Osteoblast (primary cell): ENCODE data around the gene ADH6. TPM values are rescaled to one million over a fixed set of nuclear protein-coding genes. Genes with fewer than 3 reads are reported as not detected.
A peak's percentile ranks its signal among the peaks of the same experiment; 100 is the strongest.
"Not testable (repeated sequence)": the region's sequence is repeated elsewhere in the genome, so short reads cannot be mapped to it uniquely, and the experiment has no call there.

Experiments used
- DNase-seq: peaks from one replicate; pipeline ENCODE4 v3.0.0; 2011; ENCODE audit warnings: low spot score, mixed read lengths; ENCODE audit not compliant: insufficient read length; ENCODE audit errors: missing footprints
- H2AFZ ChIP-seq: 2 replicates; pipeline ENCODE4 v1.6.0; 2011; ENCODE audit warnings: mild to moderate bottlenecking, low read length
- H3K27ac ChIP-seq: 2 replicates; pipeline ENCODE4 v1.5.1; 2011; ENCODE audit warnings: mild to moderate bottlenecking, low read depth, low read length, moderate library complexity
- H3K27me3 ChIP-seq: 2 replicates; pipeline ENCODE4 v1.6.0; 2012; ENCODE audit warnings: mild to moderate bottlenecking, control low read depth, inconsistent platforms, low read length, moderate library complexity; ENCODE audit not compliant: insufficient read depth
- H3K36me3 ChIP-seq: 2 replicates; pipeline ENCODE4 v1.5.1; 2011; ENCODE audit warnings: mild to moderate bottlenecking, low read length, control low read depth, moderate library complexity; ENCODE audit not compliant: insufficient read depth
- H3K4me1 ChIP-seq: 2 replicates; pipeline ENCODE4 v1.5.1; 2011; ENCODE audit warnings: mild to moderate bottlenecking, low read length, control low read depth, moderate library complexity; ENCODE audit not compliant: insufficient read depth
- H3K4me2 ChIP-seq: 2 replicates; pipeline ENCODE4 v1.6.0; 2011; ENCODE audit warnings: mild to moderate bottlenecking, low read length; ENCODE audit not compliant: insufficient read depth
- H3K4me3 ChIP-seq: fragments of 200-600 bp; sonication (generic); 3 replicates; pipeline ENCODE4 v1.5.1; 2012; ENCODE audit warnings: mild to moderate bottlenecking, low read length, inconsistent platforms; ENCODE audit not compliant: insufficient read depth
- H3K79me2 ChIP-seq: 2 replicates; pipeline ENCODE4 v1.6.0; 2012; ENCODE audit warnings: mild to moderate bottlenecking, low read length, control low read depth, inconsistent platforms; ENCODE audit not compliant: insufficient read depth
- H3K9me3 ChIP-seq: 2 replicates; pipeline ENCODE4 v1.5.1; 2011; ENCODE audit warnings: low read depth, low read length, control low read depth
- H4K20me1 ChIP-seq: 2 replicates; pipeline ENCODE4 v1.6.0; 2012; ENCODE audit warnings: mild to moderate bottlenecking, low read length, control low read depth; ENCODE audit not compliant: insufficient read depth
- total RNA-seq: library from RNA; depleted of rRNA; stranded (reverse); fragments of >200 nt; gene quantifications from 2 replicates; pipeline ENCODE4 v1.2.3, GENCODE V29; 2012
- TF ChIP-seq, protein P1 (sequence below): IDR thresholded peaks from 2 replicates; pipeline ENCODE4 v1.5.1; 2011; ENCODE audit warnings: mild to moderate bottlenecking, low read depth, low read length, moderate library complexity; ENCODE audit errors: extremely low read depth

ADH6 gene
- total RNA-seq, 1 donor = not detected

DNA sequence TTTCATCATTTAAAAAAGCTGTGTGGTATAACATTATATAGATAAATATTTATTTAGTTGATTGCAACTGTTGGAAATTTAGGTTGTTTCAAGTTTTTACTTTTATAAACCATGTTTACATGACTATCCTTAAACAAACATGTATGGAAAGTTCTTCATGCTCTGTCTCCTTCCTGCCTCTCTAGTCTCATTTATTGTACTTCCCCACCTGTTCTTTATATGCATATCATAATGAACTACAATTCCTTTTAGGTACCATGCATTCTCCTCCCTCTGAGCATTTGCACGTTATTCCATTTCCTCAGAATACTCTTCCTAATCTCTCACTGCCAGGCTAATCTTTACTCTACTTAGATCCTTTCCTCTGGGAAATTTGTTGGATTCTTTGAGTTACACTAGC lies 16.9 kb upstream of the ADH6 start:
- no peaks in the 10 kb centered on the region for H4K20me1 ChIP-seq
- H2AFZ ChIP-seq = no peak overlapping the region
- no peaks in the 10 kb centered on the region for H3K4me1 ChIP-seq
- DNase-seq = no peak
- no peak overlapping the region for H3K4me3 ChIP-seq
- H3K27ac ChIP-seq = no peak overlapping the region
- H3K4me2 ChIP-seq = no peak overlapping the region
- no peaks in the 10 kb centered on the region for H3K27me3 ChIP-seq
- no peaks in the 10 kb centered on the region for H3K9me3 ChIP-seq
- no peaks in the 10 kb centered on the region for H3K79me2 ChIP-seq
- no peaks in the 10 kb centered on the region for H3K36me3 ChIP-seq
- TF ChIP-seq, protein P1, sequence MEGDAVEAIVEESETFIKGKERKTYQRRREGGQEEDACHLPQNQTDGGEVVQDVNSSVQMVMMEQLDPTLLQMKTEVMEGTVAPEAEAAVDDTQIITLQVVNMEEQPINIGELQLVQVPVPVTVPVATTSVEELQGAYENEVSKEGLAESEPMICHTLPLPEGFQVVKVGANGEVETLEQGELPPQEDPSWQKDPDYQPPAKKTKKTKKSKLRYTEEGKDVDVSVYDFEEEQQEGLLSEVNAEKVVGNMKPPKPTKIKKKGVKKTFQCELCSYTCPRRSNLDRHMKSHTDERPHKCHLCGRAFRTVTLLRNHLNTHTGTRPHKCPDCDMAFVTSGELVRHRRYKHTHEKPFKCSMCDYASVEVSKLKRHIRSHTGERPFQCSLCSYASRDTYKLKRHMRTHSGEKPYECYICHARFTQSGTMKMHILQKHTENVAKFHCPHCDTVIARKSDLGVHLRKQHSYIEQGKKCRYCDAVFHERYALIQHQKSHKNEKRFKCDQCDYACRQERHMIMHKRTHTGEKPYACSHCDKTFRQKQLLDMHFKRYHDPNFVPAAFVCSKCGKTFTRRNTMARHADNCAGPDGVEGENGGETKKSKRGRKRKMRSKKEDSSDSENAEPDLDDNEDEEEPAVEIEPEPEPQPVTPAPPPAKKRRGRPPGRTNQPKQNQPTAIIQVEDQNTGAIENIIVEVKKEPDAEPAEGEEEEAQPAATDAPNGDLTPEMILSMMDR = no peak

DNA sequence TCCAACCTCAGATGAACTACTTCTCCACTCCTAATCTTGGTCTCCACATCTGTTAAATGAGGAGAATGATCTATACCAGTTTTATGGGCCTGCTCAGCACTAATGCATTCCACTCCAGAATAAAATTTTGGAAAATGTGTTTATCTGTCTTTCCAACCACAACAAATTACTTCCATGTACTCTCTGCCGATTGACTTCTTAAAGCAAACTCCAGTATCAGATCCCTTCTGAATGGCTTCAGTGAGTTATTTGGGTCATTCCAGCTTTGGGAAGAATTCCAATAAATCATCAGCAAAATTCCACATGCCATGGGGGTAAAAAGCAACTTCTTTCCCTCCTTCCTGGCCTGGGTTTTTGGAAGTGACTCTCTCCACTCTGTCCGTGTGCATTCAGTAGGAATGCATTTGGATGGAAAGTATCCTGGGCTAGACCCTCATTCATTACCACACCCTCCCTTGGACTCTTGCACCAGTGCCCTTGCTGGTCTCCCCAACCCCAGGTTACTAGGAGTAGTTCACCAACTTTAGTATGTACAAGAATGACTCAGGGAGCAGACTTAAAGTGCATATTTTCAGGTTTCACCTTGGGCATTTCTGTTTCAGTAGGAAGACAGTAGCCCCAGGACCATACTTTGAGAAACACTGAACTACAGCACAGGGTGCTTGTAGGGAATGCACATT lies 15.4 kb upstream of the ADH6 start:
- Histone ChIP-seq H3K27me3 (no peaks in the 10 kb centered on the region), H4K20me1 (no peaks in the 10 kb centered on the region), H3K27ac (no peak overlapping the region), H3K4me3 (no peak overlapping the region), H2AFZ (no peak overlapping the region), H3K4me2 (no peak overlapping the region), H3K9me3 (no peaks in the 10 kb centered on the region), H3K79me2 (no peaks in the 10 kb centered on the region), H3K36me3 (no peaks in the 10 kb centered on the region), H3K4me1 (no peaks in the 10 kb centered on the region)
- no peak for DNase-seq
- TF ChIP-seq, protein P1 = no peak

DNA sequence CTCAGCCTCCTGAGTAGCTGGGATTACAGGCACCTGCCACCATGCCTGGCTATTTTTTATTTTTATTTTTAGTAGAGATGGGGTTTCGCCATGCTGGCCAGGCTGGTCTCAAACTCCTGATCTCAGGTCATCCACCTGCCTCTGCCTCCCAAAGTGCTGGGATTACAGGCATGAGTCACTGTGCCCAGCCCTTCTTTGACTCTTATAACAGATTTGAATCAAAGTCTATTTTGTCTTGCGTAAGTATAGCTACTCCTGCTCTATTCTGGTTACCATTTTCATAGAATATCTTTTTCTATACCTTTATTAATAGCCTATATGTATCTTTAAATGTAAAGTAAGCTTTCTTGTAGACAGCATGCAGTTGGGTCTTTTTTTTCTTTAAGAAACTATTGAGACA lies 14.4 kb upstream of the ADH6 start:
- not testable (repeated sequence) for H3K4me3 ChIP-seq, H3K4me2 ChIP-seq, H4K20me1 ChIP-seq, H2AFZ ChIP-seq, H3K27ac ChIP-seq, H3K9me3 ChIP-seq, H3K27me3 ChIP-seq, H3K36me3 ChIP-seq, H3K4me1 ChIP-seq, H3K79me2 ChIP-seq
- peak; percentile 30 for DNase-seq

DNA sequence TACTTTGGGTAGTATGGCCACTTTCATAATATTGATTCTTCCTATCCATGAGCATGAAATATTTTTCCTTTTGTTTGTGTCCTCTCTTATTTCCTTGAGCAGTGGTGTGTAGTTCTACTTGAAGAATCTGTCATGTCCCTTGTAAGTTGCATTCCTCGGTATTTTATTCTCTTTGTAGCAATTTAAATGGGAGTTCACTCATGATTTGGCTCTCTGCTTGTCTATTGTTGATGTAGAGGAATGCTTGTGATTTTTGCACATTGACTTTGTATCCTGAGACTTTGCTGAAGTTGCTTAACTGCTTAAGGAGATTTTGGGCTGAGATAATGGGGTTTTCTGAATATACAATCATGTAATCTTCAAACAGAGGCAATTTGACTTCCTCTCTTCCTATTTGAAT lies 9.7 kb upstream of the ADH6 start:
- H3K4me1 ChIP-seq, DNase-seq, H3K4me3 ChIP-seq, H3K27ac ChIP-seq, H2AFZ ChIP-seq, H3K27me3 ChIP-seq, H3K4me2 ChIP-seq, H4K20me1 ChIP-seq, H3K79me2 ChIP-seq, H3K9me3 ChIP-seq, H3K36me3 ChIP-seq: not testable (repeated sequence)

DNA sequence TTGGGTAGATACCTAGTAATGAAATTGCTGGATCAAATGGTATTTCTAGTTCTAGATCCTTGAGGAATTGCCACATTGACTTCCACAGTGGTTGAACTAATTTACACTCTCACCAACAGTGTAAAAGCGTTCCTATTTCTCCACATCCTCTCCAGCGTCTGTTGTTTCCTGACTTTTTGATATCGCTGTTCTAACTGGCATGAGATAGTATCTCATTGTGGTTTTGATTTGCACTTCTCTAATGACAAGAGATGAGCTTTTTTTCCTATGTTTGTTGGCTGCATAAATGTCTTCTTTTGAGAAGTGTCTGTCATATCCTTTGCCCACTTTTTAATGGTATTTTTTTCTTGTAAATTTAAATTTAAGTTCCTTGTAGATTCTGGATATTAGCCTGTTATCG lies 8.6 kb upstream of the ADH6 start:
- not testable (repeated sequence) for DNase-seq, H3K4me1 ChIP-seq, H4K20me1 ChIP-seq, H3K79me2 ChIP-seq, H3K36me3 ChIP-seq, H3K27me3 ChIP-seq, H3K9me3 ChIP-seq, H3K4me2 ChIP-seq, H3K4me3 ChIP-seq, H2AFZ ChIP-seq, H3K27ac ChIP-seq
